Fibroblast of skin of right biceps (primary cell): ENCODE data around the gene CD93.

Source experiments
- DNase-seq: peaks from one replicate; pipeline ENCODE4 v3.0.0-alpha.2; 2013

Gene CD93

DNA sequence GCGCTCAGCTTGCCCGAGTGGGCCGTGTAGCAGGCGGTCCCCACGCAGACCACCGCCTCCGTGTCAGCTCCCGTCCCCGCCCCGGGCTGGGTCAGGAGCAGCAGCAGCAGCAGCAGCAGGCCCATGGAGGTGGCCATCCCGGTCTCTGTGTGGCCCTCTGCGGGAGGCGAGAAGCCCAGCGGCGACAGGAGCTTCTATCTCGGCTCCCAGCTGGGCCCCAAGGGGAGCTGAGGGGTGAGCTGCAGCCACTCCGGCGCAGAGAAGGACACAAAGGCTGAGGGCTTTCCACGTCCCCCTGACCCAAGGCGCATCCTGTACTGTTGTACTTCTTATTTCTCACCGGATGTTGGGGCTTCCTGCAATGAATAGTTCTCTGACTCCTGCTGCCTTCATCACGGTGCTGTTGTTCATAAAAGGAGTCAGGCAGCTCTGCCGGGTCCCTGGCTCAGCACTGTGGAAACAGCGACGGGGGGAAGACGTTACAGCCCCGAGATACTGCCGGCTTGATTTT is at the start of gene CD93:
TSS of gene CD93 (minus strand) at position 269 of the 511 bp plus-strand sequence. CDS start at position 137, 132 bp downstream.
- peak; percentile 14 for DNase-seq

DNA sequence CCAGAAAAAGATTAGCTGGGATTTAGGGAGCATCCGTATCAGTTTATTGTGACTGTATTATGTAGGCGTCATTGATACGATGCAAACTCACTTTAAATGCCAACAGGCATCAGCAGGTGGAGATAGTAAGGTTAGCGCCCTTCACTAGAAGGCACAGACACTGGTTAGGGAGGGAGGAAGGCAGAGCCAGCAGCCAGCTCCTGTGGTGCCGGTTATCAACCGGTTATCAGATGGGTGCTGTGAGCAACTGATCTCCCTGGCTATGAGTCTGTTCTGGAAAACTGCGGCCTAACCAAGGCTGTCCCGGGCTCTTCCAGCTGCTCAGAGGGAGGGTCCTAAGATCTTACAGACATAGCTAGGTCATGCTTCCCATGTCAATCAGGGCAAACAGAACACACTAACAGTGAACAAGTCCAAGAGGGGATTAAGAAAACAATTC is 47.5 kb upstream of the CD93 start:
- no peak for DNase-seq

DNA sequence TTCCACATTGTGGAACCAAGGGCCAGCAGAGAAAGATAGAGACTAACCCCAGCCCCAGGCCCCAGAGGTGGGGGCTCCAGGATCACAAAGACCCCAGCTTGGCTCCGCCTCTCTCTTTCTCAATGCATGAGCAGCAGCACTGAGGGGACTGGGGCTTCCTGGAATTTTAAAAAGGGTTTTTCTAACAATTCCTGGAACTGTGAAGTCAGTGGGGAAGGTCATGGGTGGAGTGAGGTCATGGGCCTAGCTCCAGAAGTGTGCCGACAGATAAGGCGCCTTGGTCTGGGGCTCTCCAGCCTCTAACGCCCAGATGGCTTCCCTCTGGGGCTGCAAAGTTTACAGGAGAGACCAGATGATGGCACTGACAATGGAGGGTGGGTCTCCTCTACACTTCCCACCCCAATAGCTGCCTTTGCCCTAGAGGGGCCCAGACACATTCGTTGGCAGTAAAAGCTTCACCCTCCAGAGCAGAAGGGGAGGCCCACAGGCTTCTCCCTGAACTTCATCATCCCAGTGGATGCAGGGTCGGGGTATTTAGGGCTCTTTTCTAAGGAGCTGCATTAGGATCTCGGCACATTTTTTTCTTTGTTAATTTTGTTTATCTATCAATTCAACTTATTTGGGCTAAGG is 46.9 kb upstream of the CD93 start:
- no peak for DNase-seq

DNA sequence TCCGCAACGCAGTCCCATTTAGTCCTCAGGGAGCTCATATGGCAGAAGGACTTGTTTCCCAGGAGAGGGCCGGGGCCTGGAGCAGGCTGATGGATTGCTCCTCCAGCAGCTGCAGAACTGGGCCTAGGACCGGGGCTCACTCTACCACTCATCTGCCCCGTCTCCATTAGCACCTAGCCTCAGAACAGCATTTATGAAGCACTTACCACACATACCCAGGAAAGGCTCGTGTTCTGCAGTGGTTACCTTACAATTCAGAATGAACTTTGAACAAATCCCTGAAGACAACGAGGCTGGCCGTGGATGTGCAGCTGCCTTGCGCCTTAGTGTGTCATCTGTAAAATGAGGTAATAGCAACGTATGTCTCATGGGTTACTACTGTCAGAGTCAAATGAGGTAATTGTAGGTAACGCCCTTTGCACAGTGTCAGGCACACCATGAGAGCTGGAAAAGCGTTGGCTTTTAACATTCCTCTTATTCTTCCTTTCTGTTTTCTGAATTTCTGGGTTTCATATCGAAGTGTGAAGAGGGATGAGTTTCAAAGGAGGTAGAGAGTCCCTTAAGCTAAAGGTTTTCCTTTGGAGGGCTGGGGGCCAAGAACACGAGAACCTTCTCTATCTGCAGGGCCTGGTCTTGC is 46.3 kb upstream of the CD93 start:
- DNase-seq, result no peak

- DNase-seq, result no peak
These were observed 45.6 kb upstream of the CD93 start for GRCh38 chr20:23131766-23132165.

DNA sequence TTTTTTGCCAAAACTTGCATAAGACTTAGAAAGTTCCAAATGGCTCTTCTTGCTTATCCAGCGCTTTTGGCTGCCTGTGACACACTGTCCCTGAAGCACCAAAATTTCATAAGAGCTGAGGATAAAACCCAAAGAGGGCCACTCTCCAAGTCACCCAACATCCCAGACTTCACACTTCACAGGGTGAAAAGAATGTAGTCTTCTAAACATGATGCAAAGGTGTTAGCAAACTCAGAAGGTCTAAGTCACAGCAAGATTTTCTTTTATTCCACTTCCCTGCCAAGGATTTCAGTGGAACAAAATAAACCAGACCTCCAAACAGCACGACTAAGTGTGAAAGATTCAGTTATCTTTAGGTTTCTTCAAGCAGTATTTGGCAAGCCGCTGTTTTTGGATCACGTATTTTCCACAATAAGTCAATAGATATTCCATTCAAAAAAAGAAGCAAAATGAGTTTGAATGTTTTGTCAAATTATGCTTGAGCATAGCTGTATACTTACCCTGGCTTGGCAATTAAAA is 44.6 kb upstream of the CD93 start:
- no peak for DNase-seq

DNA sequence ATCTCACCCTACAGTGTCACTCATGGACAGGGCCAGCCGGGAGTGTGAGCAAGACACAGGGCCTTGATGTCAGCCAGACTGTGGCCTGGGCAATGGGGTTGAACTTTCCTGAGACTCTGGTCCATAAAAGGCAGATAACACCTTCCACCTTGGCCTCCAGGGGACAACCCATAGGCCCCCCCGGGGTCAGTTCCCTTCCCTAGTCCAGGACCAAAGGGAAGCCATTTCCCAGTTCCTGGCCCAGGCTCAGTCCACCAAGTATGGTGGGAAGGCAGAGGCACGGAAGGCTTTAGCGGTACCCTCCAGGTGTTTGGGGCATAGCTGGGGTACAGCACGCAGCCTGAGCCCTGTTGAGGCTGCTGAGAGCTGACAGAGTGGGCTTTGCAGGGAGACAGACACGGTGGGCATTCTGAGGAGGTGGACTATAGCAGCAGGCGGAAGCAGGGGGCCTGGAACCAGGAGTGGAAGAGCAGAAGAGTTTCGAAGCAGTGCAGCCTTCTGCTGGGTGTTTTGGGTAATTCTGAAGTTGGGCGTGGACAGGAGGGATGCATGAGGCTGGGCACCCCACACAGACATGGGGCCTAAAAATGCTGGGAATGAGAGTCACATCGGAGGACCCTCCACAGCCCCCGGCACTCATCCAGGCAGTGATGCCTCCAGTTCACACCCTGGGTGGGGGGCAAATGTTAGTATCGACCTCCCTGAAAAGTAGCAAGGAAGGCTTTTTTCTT is 43.9 kb upstream of the CD93 start:
- DNase-seq, result no peak

DNA sequence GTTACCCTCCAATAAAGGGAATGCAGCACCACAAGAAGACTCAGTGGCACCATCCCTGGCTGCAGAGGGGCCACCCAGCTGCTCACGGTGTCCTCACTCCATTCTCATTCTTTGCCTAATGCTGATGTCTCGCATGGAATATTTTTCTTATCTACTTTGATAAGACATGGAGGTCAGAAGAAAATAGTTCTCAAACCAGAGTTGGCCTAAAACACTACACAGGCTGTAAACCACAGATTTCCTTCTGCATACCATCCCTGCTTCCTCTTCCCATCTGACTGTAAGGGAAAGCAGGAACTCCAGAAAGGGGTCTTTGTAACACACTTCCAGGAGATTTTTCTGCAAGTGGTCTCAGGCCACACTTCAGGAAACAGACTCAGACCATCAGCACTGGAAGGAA is 43.1 kb upstream of the CD93 start:
- DNase-seq, result no peak

GRCh38 chr20:23128461-23129125 is 42.5 kb upstream of the CD93 start:
- DNase-seq, result no peak

- no peak for DNase-seq
These were observed 41.6 kb upstream of the CD93 start for GRCh38 chr20:23127506-23128279.

GRCh38 chr20:23126281-23127061 is 40.3 kb upstream of the CD93 start:
- DNase-seq, result no peak

- DNase-seq, result peak; percentile 69
These were observed 39.6 kb upstream of the CD93 start for GRCh38 chr20:23125625-23126191.

DNA sequence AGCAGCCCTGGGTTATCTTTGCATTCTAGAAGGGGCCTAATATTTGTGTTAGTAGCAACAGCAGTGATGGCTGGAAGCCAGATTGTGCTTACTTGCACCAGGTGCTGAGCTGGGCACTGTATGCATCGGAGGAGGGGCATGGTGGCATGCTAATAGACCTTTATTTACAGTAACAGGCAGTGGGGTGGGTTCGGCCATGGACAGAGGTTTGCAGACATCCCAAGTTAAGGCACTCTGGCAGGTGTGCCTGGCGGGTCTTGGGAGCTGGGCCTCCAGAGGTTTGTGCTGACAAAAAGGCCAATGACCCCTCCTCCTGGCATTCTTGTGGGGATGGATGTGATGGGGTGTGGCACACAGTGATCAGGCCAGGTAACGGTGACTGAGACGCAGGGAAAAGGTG is 39.0 kb upstream of the CD93 start:
- no peak for DNase-seq

GRCh38 chr20:23123886-23124285 is 37.8 kb upstream of the CD93 start:
- no peak for DNase-seq

DNA sequence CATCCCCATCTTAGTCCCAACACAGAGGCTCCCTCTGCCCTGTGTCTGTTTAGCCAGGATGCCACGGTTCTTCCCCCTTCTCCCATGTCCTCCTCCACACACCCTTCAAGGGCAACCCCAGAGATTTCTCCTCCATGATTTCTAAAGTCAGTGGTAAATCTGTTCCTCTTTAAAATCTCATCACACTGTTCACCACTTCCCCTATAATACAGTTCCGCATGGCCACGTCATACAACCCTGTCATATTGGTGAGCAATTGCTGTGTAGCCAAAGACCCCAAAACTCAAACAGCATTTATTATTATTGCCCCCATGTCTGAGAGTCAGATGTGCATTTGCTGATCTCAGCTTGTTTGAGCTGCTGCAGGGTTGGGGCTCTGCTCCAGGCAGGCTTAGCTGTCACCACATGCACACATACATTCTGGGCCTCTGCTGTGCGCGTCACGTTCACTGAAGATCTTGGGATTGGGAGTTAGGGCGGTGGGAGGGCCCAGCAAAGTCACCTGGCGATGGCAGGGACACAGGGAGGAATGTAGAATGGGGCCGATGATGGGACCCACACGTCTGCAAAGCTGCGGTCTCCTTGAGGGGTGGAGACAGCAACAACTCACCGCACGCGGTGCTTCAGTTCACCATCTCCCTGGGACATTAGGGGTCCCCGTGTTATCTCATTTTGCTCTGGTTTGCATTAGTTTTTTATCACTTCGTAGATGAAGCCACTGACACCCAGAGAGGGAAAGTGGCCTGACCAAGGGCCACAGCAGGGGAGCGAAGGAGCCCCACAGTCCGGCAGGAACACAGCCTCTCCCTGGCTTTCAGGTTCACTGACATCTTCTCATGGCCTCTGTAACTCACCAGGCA is 36.9 kb upstream of the CD93 start:
- DNase-seq, result no peak

GRCh38 chr20:23122321-23122720 is 36.2 kb upstream of the CD93 start:
- DNase-seq, result no peak

DNA sequence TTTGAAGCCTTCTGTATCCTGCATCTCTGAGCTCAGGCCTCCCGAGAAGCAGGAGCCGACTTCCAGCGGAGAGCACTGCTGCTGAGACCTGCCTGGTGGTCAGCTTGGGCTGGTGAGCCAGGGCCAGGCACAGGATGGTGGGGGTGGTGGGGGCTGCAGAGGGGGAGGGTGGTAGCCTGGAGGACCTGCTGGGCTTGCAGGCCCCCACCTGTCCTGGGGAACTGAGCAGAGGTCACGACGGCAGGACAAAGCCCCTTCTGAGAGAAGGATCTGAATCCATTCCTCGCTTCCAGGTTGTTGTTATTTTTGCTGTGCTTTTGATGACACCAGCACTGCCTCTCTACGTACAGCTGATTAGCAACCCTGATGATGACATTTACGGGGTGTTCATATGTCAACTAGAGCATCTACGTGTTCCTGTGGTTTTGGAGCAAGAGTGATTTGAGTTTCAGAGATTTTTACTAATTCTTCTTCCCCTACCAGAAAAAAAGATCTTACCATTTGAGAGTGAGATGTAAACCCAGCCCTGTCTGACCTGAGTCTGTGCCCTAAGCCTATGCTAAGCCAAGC is 35.7 kb upstream of the CD93 start:
- no peak for DNase-seq

DNA sequence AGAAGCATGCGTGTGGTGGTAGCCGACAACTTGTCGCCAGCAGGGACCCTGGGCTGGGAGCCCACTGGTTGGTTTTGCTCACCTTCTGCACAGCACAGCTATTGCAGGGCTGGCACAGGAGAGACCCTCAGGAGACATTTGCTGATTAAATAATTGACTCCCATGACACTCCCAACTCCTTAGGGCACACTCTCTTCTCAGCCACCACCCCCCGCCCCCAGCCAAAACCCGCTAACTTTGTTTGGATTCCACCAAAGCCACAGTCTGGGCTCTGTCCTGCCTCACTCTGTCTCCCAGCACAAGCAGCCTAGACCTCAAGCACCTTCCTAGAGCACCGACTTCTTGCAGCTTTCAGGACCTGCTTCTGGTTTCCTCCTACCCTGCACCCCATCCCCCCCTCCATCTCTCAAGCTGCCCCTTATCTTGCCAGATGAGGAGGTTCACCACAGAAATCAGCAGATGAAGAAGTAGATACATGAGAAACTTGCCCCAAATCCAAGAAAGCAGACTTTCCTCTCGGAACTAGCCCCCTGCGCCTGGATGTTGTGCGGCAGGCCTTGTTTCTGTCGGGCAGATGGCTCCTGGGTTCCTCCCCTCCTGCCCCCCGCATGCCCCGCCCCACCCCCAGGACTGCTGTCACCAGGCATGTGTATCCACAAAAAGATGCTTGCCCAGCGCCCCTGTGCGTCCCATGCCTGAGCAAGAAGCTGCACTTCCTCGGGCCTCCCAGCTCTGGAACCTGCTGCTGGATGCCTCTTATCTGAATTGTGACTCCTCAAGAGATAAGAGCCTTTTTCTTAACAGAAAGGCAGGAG is 35.0 kb upstream of the CD93 start:
- DNase-seq, result no peak

GRCh38 chr20:23120261-23120660 is 34.1 kb upstream of the CD93 start:
- DNase-seq, result no peak
